GM13977 (cell line): ENCODE data around the gene TGFBR3.

ENCODE experiments used
- DNase-seq: peaks from one replicate; pipeline ENCODE4 v3.0.0; 2012; ENCODE audit warnings: low spot score
- in situ Hi-C: fragments of 300-500 bp; cut with MboI; formaldehyde crosslinking; loops from one replicate; pipeline ENCODE4 v1.12.0; 2022; ENCODE audit warnings: low sequenced_read_pairs, low pct_unique_long_range_greater_than_20kb, mixed read lengths, inconsistent platforms; ENCODE audit not compliant: unreplicated experiment
- TF ChIP-seq, protein P1 (sequence below): IDR thresholded peaks from 2 replicates; pipeline ENCODE4 v1.5.1; 2012; ENCODE audit warnings: mild to moderate bottlenecking, control low read depth; ENCODE audit not compliant: insufficient read depth; ENCODE audit errors: extremely low read depth, missing control alignments

The TGFBR3 gene

DNA sequence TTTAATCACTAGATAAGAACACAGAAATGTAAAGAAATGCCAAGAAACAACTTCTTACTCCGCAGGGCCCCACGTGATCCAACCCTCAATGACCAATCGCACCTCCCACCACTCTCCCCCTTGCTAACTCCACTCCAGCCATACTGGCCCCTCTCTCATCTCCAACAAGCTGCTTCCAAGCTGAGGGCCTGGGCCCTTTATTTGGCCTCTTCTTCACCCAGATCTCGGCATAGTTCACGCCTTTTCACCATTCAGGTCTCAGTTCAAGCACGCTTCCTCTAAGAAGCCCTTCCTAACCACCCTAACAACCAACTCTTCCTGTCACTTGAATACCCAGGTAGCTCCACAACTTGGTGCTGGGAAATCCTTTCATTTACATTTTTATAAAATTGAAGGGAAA, 110.7 kb downstream of the TGFBR3 start:
- in situ Hi-C loops: no loop called here
- TF ChIP-seq, protein P1, sequence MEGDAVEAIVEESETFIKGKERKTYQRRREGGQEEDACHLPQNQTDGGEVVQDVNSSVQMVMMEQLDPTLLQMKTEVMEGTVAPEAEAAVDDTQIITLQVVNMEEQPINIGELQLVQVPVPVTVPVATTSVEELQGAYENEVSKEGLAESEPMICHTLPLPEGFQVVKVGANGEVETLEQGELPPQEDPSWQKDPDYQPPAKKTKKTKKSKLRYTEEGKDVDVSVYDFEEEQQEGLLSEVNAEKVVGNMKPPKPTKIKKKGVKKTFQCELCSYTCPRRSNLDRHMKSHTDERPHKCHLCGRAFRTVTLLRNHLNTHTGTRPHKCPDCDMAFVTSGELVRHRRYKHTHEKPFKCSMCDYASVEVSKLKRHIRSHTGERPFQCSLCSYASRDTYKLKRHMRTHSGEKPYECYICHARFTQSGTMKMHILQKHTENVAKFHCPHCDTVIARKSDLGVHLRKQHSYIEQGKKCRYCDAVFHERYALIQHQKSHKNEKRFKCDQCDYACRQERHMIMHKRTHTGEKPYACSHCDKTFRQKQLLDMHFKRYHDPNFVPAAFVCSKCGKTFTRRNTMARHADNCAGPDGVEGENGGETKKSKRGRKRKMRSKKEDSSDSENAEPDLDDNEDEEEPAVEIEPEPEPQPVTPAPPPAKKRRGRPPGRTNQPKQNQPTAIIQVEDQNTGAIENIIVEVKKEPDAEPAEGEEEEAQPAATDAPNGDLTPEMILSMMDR: no peak

DNA sequence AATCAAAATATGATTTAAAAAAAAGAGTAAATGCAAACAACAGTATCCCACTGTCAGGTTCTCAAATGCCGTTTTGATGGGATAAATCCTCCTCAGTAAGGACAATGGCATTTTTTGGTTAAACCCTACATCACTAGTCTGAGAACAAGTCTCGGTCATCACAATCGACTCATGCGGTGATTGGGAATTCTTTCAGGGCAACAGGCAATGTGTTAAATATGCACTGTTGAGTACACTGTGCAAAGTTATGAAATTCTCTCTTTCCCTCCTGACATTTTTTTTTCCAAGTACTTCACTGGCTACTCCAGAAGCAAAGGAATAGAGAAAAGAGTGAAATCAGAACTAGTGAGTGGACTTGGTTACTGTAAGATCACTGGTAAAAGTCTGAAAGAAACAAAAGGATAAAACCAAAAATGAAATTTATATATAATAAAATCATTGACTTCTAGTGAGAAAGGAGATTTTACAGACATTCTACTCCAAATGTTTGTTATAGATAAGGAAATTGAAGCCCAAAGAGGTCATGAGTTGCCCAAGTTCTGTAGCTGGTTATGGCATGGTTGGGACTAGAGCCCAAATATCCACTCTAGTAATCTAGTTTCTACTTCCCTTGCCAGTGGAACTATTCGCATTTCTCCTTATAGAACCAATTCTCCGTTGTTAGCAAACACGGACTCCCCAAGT, 111.3 kb downstream of the TGFBR3 start:
- TF ChIP-seq, protein P1: no peak
- in situ Hi-C loops: no loop called here
- DNase-seq: no peak

More for the DNA sequence above, 110.7 kb downstream of the TGFBR3 start:
- DNase-seq: no peak

- no peak for DNase-seq
- TF ChIP-seq, protein P1: no peak
- in situ Hi-C loops: no loop called here
These were observed 114.2 kb downstream of the TGFBR3 start for GRCh38 chr1:91771717-91772116.

DNA sequence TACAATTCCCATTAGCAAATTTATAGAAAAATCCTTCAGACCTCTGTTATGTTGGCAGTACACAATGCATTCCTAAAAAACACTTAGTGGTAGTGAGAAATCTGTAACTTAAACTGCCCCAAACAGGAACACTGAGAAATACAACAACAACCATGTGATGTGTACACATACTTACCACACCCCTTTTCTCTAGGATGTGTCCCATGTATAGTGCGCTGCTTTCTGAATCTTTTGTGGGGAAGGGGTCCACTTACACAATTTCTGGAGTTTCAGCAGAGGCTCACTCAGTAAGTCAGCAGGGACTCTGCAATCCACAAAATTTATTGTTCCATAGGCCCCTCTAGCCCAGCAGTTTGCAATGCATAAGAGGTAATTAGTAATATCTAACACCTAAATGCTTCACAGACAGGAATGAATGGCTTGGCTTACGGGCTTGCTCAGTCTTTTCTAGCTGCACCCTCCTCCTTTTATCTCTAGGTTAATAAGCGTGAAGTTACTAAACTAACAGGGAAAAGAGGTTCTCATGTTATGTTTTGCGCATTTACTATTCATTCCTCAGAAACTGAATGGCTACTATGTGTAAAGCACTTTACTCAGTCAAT, 115.2 kb downstream of the TGFBR3 start:
- in situ Hi-C loops: no loop called here
- TF ChIP-seq, protein P1: no peak
- DNase-seq: no peak

- TF ChIP-seq, protein P1: no peak
- DNase-seq: no peak
- in situ Hi-C loops: no loop called here
These were observed 116.2 kb downstream of the TGFBR3 start for GRCh38 chr1:91769742-91770141.

- TF ChIP-seq, protein P1: no peak
- no peak for DNase-seq
- in situ Hi-C loops: no loop called here
These were observed 116.9 kb downstream of the TGFBR3 start for GRCh38 chr1:91768786-91769725.
